Measurements from ENCODE around the gene CYP4Z1. TPM values are rescaled to one million over a fixed set of nuclear protein-coding genes. Genes with fewer than 3 reads are reported as not detected.
A peak's percentile ranks its signal among the peaks of the same experiment; 100 is the strongest.

The CYP4Z1 gene
- total and polyA plus RNA-seq, 2 donors (not counting 3 experiments of a cell fraction or from before 2014, with no cell fraction given), result not detected

GRCh38 chr1:47031585-47031984 lies 35.4 kb upstream of the CYP4Z1 start:
- no peak overlapping the region for H3K9ac ChIP-seq (replicated peaks; ENCODE audit: extremely low read depth, insufficient read depth, low read length)
- BruUV-seq (replicated peaks), result no TSS peak
- no peaks in the 10 kb centered on the region for H3K36me3 ChIP-seq (ENCODE audit: control insufficient read depth in 2 of 2, extremely low read depth in 1 of 2, insufficient read depth in 2 of 2, low read length in 2 of 2)
- no peaks in the 10 kb centered on the region for H3K79me2 ChIP-seq (ENCODE audit: control insufficient read depth, insufficient read depth, low read length)
- peaks cover 28% of the 10 kb centered on the region for H3K4me1 ChIP-seq (ENCODE audit: control insufficient read depth, extremely low read depth, insufficient read depth, low read length)
- H4K20me1 ChIP-seq (replicated peaks; ENCODE audit: control insufficient read depth, extremely low read depth, insufficient read depth, low read length), result no peaks in the 10 kb centered on the region
- H2AFZ ChIP-seq (ENCODE audit: low read depth, low read length), result no peak overlapping the region
- no peak overlapping the region for H3K27ac ChIP-seq (ENCODE audit: insufficient read depth, low read depth, low read length)
- peak overlapping the region; percentile 52 for H3K4me2 ChIP-seq (ENCODE audit: insufficient read depth, low read length)
- no peaks in the 10 kb centered on the region for H3K9me1 ChIP-seq (replicated peaks; ENCODE audit: control insufficient read depth, extremely low read depth, insufficient read depth, low read length)
- no peak for DNase-seq (ENCODE audit: low read depth, low spot score)
- no peaks in the 10 kb centered on the region for H3K27me3 ChIP-seq (ENCODE audit: control insufficient read depth in 2 of 2, insufficient read depth in 2 of 2, low read length in 2 of 2)
- no peaks in the 10 kb centered on the region for H3K9me3 ChIP-seq (replicated peaks; ENCODE audit: control insufficient read depth, insufficient read depth, low read length)
- FAIRE-seq, result no peak
- CTCF ChIA-PET, result no interaction called here
- intact Hi-C loops (cut with micrococcal nuclease) (loop anchor here (1.0 kb wide), 1 partner anchor 8 kb away; the partner anchor contains the start of gene CYP4X1), dilution Hi-C loops (cut with MboI; ENCODE audit: extremely low pct_ligation_motif_present, low sequenced_read_pairs) (no loop called here)
- no peak overlapping the region for H3K4me3 ChIP-seq (replicated peaks in 1 of 3; ENCODE audit: insufficient read depth in 1 of 3, low read depth in 1 of 3, low read length in 3 of 3)
- TF ChIP-seq EZH2 (IDR thresholded peaks at IDR 0.05; ENCODE audit: borderline replicate concordance, low read depth, low read length, severe bottlenecking) (no peak), JUN (IDR thresholded peaks at IDR 0.05; ENCODE audit: borderline replicate concordance, insufficient read depth, insufficient read length, low read depth) (no peak)
- POLR2A ChIA-PET, result no interaction called here

GRCh38 chr1:47036764-47037163 lies 30.3 kb upstream of the CYP4Z1 start:
- no peaks in the 10 kb centered on the region for H3K9me1 ChIP-seq (replicated peaks; ENCODE audit: control insufficient read depth, extremely low read depth, insufficient read depth, low read length)
- BruUV-seq (replicated peaks), result no TSS peak
- H3K9me3 ChIP-seq (replicated peaks; ENCODE audit: control insufficient read depth, insufficient read depth, low read length), result no peaks in the 10 kb centered on the region
- H3K27ac ChIP-seq (ENCODE audit: insufficient read depth, low read depth, low read length), result no peak overlapping the region
- H3K36me3 ChIP-seq (ENCODE audit: control insufficient read depth in 2 of 2, extremely low read depth in 1 of 2, insufficient read depth in 2 of 2, low read length in 2 of 2), result no peaks in the 10 kb centered on the region
- H3K4me2 ChIP-seq (ENCODE audit: insufficient read depth, low read length), result no peak overlapping the region
- ChIA-PET POLR2A (no interaction called here), CTCF (interaction anchor here (1.0 kb wide), 1 partner anchor 138 kb away, joined by 3 read pairs; no protein-coding TSS in a partner anchor)
- no peak overlapping the region for H3K4me3 ChIP-seq (replicated peaks in 1 of 3; ENCODE audit: insufficient read depth in 1 of 3, low read depth in 1 of 3, low read length in 3 of 3)
- intact Hi-C loops (cut with micrococcal nuclease), result no loop called here
- no peak overlapping the region for H2AFZ ChIP-seq (ENCODE audit: low read depth, low read length)
- H3K79me2 ChIP-seq (ENCODE audit: control insufficient read depth, insufficient read depth, low read length), result no peaks in the 10 kb centered on the region
- no peaks in the 10 kb centered on the region for H3K27me3 ChIP-seq (ENCODE audit: control insufficient read depth in 2 of 2, insufficient read depth in 2 of 2, low read length in 2 of 2)
- no peak overlapping the region for H3K9ac ChIP-seq (replicated peaks; ENCODE audit: extremely low read depth, insufficient read depth, low read length)
- FAIRE-seq (no peak), DNase-seq (ENCODE audit: low read depth, low spot score) (no peak)
- H3K4me1 ChIP-seq (ENCODE audit: control insufficient read depth, extremely low read depth, insufficient read depth, low read length), result peaks cover under 1% of the 10 kb centered on the region
- H4K20me1 ChIP-seq (replicated peaks; ENCODE audit: control insufficient read depth, extremely low read depth, insufficient read depth, low read length), result no peaks in the 10 kb centered on the region
- TF ChIP-seq EZH2 (IDR thresholded peaks at IDR 0.05; ENCODE audit: borderline replicate concordance, low read depth, low read length, severe bottlenecking) (no peak), FOS (IDR thresholded peaks at IDR 0.05; ENCODE audit: borderline replicate concordance, insufficient read depth, low read length) (no peak), POLR2A (IDR thresholded peaks at IDR 0.05; ENCODE audit: low read depth, low read length) (no peak), GATA2 (IDR thresholded peaks at IDR 0.05; ENCODE audit: insufficient read depth, insufficient read length, low read depth, low read length) (no peak), MYC (IDR thresholded peaks at IDR 0.05; ENCODE audit: low read depth, low read length) (no peak), POLR2AphosphoS5 (IDR thresholded peaks at IDR 0.05; ENCODE audit: insufficient read depth, low read depth, low read length) (no peak), MAX (IDR thresholded peaks at IDR 0.05; ENCODE audit: insufficient read depth, insufficient read length) (no peak), JUN (IDR thresholded peaks at IDR 0.05; ENCODE audit: borderline replicate concordance, insufficient read depth, insufficient read length, low read depth) (no peak), CTCF (IDR thresholded peaks at IDR 0.05; ENCODE audit: extremely low read depth in 1 of 2, insufficient read depth in 1 of 2, low read depth in 1 of 2, low read length in 2 of 2) (no peak)
- dilution Hi-C loops (cut with MboI; ENCODE audit: extremely low pct_ligation_motif_present, low sequenced_read_pairs), result no loop called here
